Measurements from ENCODE around the gene AATK.
"Not testable (repeated sequence)": the region's sequence is repeated elsewhere in the genome, so short reads cannot be mapped to it uniquely, and the experiment has no call there.

AATK gene

DNA sequence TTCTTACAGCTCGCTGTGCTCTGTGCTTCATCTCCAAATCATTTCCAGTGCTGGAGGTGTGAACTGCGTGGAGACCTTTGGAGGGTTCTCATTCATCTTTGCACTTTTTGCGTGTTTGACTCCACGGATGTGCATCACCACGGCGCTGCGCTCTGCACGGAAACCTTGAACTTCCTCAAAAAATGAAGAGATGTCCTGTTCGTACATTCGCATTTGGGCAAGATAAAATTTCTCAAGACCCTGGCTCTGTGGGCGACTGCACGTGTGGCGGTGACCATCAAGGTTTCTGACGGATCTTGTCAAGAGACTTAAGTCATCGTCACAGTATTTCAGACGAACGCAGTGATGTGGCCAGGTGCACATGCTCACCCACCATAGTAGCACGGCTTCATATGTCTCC lies 11.1 kb downstream of the AATK start:
- no peak for TF ChIP-seq ZFX (IDR thresholded peaks at IDR 0.05)
- TF ChIP-seq, protein P1, sequence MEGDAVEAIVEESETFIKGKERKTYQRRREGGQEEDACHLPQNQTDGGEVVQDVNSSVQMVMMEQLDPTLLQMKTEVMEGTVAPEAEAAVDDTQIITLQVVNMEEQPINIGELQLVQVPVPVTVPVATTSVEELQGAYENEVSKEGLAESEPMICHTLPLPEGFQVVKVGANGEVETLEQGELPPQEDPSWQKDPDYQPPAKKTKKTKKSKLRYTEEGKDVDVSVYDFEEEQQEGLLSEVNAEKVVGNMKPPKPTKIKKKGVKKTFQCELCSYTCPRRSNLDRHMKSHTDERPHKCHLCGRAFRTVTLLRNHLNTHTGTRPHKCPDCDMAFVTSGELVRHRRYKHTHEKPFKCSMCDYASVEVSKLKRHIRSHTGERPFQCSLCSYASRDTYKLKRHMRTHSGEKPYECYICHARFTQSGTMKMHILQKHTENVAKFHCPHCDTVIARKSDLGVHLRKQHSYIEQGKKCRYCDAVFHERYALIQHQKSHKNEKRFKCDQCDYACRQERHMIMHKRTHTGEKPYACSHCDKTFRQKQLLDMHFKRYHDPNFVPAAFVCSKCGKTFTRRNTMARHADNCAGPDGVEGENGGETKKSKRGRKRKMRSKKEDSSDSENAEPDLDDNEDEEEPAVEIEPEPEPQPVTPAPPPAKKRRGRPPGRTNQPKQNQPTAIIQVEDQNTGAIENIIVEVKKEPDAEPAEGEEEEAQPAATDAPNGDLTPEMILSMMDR (conservative IDR thresholded peaks at IDR 0.05): no peak
- no peak overlapping the region for H3K27ac ChIP-seq

DNA sequence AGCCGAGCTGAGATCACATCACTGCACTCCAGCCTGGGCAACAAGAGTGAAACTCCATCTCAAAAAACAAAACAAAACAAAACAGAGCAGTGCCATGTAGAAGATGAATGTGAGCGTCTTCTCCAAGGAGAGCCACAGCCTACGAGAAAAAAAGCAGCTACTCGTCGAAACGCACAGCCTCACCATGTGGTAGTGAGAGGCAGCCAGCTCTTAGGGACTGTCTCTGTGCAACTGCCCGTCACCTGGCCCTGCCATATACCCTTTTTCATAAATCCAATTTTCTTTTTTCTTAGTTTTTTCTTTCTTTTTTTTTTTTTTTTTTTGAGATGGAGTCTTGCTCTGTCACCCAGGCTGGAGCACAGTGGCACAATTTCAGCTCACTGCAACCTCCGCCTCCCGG lies 12.0 kb downstream of the AATK start:
- H3K27ac ChIP-seq: not testable (repeated sequence)

DNA sequence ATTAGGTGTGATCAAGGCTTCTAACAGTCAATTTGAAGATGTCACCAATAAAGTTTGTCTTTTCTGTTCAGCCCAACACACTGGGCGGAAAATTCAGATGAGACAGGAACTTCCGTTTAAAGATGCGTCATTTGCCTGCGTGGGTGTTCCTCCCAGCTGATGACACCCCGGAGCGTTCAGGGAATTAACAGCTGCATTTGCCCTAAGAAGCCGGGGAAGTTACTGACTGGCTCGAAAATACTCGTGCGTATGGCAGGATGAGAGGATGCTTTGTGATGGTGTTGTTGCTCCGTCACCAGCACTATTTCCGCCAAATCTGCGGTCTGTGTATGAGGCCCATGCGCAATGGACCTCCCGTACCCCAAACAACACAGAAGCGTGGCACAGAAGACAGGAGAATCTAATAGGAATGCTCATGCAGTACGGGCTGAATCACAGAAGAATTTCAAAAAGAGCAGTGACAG lies 12.6 kb downstream of the AATK start:
- TF ChIP-seq ZFX (IDR thresholded peaks at IDR 0.05): no peak
- TF ChIP-seq, protein P1 (conservative IDR thresholded peaks at IDR 0.05): no peak
- no peak overlapping the region for H3K27ac ChIP-seq

DNA sequence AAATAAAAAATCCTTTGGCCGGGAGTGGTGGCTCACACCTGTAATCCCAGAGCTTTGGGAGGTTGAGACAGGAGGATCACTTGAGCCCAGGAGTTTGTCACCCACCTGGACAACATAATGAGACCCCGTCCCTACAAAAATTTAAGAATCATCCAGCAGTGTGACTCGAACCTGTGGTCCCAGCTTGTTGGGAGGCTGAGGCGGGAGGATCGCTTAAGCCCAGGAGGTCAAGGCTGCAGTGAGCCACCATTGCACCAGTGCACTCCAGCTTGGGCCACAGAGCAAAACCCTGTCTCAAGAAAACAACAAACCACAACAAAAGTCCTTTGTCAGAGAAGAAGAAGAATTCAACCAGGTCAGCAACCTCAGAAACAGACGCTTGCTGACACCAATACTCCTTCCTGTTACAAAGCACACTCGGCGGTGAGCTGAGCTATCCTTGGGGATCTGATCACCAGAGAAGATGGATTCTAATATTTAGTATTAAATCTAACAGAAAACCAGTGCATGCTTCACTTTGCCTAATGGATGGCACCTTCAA lies 13.7 kb downstream of the AATK start:
- no peak overlapping the region for H3K27ac ChIP-seq
- TF ChIP-seq, protein P1 (conservative IDR thresholded peaks at IDR 0.05): no peak

DNA sequence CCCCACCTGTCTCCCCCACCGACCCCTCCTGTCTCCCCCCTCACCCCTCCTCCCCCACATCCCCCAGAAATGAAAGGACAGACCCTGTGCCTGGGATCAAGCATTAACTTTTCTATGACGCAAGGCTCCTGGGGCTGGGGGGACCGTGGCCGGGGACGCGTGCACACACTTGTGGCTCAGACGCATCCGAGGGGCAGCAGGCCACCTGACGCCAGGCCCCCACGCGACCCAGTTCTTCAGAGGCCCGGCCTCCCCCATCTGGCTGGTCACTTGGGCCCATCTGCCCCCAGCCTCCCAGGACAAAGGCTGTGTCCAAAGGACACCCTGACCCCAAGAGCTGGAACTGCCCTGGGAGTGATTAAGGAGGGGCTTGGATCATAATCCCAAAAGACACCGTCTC lies 14.7 kb downstream of the AATK start:
- TF ChIP-seq ZFX (IDR thresholded peaks at IDR 0.05): no peak
- TF ChIP-seq, protein P1 (conservative IDR thresholded peaks at IDR 0.05): no peak
- H3K27ac ChIP-seq: no peak overlapping the region

DNA sequence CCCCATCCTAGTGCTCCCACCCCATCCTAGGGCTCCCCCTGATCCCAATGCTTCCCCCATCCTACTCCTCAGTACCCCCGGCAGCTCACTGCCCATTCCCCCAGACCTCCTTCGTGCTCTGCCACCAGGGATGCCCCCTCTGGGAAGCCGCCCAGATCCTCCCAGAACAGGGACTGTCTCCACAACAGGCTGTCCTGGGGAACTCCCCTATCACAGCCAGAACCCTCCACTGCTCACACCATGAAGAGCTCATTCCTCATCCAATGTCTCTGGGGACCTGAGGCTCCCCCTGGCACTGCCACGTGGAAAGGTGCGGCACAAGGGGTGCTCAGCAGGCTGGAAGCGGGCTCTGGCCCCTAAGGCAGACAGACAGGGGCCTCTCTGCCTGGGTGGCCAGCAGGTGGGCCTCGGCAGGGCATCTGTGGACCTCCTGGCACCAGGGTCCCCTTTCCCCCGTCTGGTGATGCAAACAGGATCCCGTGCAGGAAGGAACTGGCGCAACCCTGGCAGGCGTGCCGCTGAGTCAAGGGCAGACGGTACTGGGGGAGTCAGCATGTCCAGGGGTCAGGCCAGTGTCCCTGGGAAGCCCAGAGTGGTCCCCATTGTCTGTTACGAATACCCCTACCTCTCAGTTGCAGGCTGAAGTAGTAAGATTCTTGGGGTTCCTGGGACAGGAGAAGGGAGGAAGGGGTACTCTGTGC lies 15.5 kb downstream of the AATK start:
- TF ChIP-seq, protein P1 (conservative IDR thresholded peaks at IDR 0.05): no peak
- no peak for TF ChIP-seq ZFX (IDR thresholded peaks at IDR 0.05)

DNA sequence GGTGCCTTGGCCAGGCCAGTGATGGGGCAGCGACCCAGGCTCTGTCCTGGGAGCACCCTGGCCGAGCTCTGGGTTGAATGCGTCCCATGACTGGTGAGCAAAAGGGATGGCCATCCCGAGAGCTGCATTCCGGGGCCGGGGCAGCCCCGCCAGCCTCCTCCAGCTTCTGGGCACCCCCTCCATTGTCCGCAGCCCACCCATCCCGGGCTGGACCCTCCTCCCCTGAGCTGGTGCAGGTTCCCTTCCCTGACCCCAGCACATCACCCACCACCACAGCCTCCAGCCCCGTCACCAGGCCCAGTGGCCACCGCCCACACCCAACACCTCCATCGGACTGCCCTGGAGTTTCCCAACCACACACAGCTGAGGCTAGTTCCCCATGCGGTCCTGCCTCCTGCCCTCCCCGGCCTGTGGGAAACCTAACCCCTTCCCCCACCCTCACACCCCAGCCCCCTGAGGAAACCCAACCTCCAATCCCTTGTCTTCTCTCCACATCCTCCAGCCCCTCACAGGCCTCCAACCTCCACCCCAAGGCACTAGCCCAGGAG lies 17.0 kb downstream of the AATK start:
- H3K27ac ChIP-seq: no peak overlapping the region
- TF ChIP-seq, protein P1 (conservative IDR thresholded peaks at IDR 0.05): no peak
- no peak for TF ChIP-seq ZFX (IDR thresholded peaks at IDR 0.05)

More for the DNA sequence above, 15.5 kb downstream of the AATK start:
- no peak overlapping the region for H3K27ac ChIP-seq

Data from C4-2B (cell line).